ENCODE data around the gene SLC25A24.
"Not testable (repeated sequence)": the region's sequence is repeated elsewhere in the genome, so short reads cannot be mapped to it uniquely, and the experiment has no call there.

Gene SLC25A24

DNA sequence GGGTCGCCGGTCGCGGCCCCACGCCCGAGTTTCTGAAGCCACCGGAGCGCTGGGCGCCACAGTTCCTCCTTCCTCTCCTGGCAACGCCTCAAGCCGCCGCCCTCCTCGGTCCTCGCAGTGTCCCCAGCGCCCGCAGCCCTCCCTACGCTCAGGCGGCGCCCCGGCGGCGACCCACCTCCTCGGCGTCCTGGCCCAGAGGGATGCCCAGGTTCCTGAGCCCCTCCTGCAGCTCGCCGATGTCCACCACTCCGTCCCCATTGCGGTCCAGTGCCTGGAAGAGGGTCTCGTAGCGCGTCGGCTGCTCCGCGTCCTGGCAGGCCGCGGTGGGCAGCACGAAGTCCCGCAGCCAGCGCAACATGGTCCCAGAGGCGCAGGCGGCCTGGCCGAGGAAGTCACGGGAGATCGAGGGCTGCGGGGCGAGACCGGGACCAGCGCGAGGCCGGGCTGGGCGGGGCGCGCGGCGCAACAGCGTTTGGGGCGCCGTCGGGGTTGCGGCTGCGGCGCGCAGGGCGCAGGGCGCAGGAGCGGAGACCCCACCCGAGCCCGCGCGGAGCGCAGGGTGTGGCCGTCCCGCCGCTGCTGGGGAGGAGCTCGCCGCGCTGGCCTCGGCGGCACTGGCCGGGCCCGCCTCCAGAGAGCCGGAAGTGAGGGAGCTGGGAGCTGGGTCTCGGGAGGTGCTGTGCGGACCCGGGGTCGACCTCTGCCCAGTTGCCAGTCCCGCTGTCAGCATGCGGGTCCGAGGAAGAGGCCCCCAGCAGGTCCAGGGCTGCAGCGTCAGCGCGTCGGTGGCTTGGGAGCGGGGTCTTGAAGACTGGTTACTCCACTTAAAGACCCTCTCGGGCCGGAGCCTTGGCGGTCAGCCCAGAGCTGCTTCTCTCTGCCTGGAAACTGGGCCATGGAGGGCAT, at the start of gene SLC25A24:
Gene SLC25A24, minus strand, starts transcription at position 563 of the 906 bp plus-strand sequence. Its CDS starts 205 bp downstream, at position 358.
- peak; percentile 88 for DNase-seq

DNA sequence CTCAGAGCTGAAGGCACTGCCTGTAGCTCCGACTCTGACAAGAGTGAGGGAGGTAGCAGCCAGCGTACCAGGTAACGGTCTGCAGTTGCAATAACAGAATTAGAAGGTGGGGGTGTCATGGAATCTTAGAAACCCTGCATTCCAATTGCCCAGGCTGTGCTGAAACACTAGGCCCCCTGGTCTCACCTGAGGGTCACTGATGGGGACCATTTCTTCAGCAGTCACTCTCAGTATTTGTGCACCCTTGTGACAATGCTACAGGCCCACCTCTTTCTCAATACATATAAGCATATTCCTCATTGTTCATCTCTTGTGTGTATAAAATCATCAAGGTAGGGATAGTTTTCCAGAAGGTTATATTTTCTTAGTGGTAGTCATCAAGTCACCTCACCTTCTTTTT, 43.8 kb upstream of the SLC25A24 start, which contains the start of gene NBPF4:
Gene NBPF4, minus strand, starts transcription at position 101 of the 400 bp plus-strand sequence. CDS start 315 bp downstream, outside the sequence.
- not testable (repeated sequence) for DNase-seq

DNA sequence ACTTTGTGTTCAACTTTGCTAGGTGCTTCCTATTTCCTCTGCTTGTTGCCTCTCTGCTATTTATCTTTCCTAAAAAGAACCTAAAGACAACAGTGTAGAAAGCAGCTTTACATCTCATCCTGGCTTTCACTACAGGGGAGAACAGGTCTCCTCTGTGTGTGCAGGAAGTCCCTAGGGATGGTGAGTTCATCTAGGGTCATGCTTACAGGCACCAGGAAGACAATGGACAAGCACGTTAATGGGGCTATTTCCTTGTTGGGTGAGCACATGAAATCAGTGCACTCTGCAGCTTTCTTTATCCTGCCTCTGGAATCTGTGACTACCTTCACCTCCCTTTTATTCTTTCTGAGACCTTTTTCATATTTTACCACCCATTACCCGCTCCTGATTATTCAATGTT, 39.3 kb upstream of the SLC25A24 start:
- not testable (repeated sequence) for DNase-seq

DNA sequence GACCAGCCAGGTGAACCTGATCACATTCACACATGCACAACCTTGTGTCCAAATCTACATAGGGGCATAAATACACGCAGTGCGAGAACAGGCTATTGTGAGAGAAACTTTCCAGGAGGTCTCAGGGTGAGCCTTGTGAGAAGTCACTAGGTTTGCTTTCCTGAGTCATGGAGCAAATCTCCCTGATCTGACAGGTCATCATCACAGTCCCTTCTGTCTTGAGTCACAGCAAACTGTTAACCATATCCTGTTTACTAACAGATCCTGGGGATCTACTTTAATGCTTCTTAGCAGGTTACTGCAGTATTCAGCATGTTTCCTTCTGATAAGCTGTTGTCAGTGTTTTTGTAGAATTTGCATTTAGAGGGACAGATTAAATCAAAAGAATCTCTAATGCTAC, 35.2 kb upstream of the SLC25A24 start:
- not testable (repeated sequence) for DNase-seq

DNA sequence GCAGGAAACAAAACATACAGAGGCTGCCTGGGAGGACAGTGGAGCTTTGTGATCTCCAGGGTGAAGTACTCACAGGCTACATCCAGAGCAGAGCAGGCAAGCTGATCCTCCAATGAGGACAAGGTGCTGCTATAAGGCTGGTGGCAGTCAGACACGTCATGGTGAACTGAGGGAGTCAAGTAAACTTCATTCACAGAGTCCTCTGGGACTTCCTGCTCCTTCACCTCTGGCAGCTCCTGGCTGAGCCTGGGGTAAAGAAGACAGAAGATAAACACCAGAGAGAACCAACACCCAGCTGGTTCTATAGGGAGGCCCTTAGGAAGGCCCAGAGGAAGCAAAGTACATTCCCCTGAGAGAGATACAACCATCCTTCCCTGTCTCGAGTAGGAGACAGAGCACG, 32.0 kb upstream of the SLC25A24 start:
- not testable (repeated sequence) for DNase-seq

DNA sequence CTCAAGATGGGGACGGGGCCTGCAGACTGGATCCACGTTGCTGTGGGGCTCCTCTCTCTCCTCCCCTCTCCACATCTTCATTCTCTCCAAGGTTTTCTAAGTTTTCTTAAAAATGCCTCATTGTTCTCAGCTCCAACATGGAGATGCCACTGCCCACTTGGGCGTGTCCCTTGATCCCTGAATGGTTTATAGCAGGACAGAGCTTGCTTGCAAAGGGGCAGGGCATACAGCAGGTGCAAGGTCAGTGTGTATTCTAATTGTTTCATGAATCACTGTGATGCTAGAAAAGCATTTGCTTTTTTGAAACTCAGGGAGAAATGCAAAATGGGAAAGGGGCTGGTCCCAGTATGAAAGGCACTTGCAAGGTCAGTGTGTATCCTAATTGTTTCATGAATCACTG, 29.8 kb upstream of the SLC25A24 start:
- DNase-seq, result not testable (repeated sequence)

DNA sequence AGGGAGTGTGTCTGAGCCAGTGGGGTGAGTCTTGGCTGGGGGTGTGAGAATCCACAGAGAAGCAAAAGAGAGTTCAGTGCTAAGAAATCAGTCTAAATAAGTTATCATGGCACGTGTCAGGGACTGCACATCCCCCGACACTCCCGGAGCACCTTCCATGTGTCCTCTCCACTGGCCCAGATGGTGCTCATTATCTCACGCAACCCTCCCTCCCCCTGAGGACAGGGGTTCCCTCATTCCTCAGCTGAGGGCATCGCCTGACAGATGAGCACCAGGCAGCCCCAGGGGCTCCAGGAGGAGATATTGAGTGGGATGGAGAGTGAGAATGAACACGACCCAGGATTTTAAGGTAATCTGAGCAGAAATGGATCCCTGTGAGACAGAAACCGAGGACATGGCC, 27.6 kb upstream of the SLC25A24 start:
- not testable (repeated sequence) for DNase-seq

GRCh38 chr1:108226855-108227254, 26.7 kb upstream of the SLC25A24 start:
- not testable (repeated sequence) for DNase-seq

GRCh38 chr1:108223226-108223625, 23.1 kb upstream of the SLC25A24 start:
- DNase-seq, result not testable (repeated sequence)

DNA sequence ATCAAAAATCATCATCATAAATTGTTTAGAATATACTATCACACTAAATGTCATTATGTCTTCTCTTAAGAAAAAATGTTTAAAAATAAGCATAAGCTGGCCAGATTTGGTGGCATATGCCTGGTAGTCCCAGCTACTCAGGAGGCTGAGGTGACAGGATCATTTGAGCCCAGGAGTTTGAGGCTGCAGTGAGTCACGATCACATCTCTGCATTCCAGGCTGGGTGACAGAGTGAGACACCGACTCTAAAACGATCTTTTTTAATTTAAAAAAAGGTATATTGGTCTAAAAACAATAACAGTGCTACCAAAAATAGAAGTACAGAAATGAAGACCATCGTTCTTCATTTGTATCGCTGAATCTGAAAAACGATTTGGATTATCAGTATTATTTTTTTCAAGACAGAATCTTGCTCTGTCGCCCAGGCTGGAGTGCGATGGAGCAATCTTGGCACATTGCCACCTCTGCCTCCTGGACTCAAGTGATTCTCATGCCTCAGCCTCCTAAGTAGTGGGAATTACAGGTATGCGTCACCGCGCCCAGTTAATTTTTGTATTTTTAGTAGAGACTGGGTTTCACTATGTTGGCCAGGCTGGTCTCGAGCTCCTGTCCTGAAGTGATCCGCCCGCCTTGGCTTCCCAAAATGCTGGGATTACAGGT, 17.5 kb upstream of the SLC25A24 start:
- DNase-seq, result not testable (repeated sequence)

- not testable (repeated sequence) for DNase-seq
These were observed 16.9 kb upstream of the SLC25A24 start for GRCh38 chr1:108217007-108217406.

DNA sequence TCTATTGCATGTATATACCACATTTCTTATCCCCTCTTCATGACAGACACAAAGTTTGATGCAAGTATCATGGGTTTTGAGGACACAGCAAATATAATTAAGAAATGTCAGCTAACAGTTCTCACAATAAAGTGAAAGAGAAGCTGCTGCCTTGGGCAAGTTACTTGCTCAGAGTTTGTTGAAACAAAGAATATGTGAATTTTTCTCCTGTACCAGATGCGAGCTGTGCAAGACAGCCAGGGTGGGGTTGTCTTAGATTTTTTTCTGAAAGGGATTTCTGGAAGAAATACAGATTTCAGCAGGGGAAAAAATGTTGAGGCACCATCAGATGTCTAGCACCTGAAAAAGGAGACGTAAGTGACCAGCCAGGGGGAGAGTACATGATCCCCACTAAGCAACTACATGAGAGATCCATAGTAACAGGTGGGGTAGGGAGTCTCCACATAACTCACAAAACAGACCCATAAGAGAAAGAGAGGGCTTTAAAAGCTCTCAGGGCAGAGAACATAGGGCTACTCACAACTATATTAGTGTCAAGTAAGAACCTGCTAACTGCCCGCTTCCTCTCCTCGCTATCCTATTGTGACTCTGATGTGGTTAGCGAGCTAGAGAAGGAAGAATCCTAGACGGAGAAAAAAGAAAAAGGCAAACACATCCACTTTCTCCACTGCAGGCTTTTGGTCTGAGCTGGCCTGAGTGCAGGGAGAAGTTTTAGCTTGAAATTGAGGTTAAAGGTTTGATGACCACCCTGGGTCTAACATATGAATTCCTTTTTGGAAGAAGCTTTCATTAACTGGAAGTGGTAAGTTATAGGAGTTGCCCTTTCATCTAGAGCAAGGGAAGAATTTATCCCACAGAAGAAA, 16.1 kb upstream of the SLC25A24 start:
- not testable (repeated sequence) for DNase-seq

- peak; percentile 35 for DNase-seq
These were observed 14.7 kb upstream of the SLC25A24 start for GRCh38 chr1:108214641-108215465.

DNA sequence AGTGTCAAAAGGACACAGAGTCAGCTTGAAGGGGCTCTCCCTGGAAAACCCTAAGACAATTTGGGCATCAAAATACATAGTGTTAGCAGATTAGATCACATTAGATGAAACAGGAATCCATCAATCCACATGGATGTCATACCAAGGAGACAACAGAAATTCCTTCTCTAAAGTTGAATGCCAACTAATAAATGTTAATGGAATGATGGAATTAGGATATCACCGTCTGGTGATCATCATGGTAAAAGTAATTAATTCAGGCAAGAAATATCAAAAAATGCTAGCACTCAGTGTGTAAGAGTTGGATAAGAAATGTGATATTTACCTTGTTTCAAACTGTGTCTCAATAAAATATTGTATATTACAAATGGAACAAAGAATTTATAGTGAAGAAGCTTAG, 10.9 kb upstream of the SLC25A24 start:
- DNase-seq, result no peak

- DNase-seq, result no peak
These were observed 9.4 kb upstream of the SLC25A24 start for GRCh38 chr1:108209456-108210108.

GRCh38 chr1:108208724-108209446, 8.7 kb upstream of the SLC25A24 start:
- DNase-seq, result no peak

GRCh38 chr1:108203582-108203981, 3.4 kb upstream of the SLC25A24 start:
- DNase-seq, result not testable (repeated sequence)

DNA sequence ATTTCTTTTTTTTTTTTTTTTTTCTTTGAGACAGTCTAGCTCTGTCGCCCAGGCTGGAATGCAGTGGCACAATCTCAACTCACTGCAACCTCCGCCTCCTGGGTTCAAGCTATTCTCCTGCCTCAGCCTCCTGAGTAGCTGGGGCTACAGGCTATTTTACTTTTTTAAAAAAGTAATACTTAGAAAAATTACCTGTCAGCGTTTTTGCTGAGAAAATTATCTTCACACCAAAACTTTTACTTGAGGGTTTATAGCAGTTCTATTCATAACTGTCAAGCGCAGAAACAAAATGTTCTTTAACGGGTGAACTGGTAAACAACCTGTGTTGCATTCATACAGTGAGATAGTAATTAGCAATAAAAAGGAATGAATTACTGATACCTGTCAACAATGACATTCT, 1.5 kb upstream of the SLC25A24 start:
- DNase-seq, result no peak

DNA sequence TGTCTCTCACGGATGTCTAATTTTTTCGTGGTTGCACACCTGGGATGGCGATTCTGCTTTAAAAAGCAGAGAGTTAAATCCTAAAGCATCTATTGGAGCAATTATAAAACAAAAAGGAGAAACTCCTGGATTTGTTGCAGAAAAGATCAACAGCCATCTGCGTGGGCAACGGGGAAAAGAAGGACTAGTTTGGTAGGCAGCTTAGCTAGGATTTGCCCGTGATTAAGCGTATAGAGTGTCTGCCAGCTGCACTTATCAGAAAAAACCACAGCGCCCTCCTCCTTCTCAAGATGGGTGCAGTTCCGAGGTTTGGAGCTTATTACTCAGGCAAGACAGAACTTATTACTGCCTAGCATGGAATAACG, 526 bp upstream of the SLC25A24 start:
- DNase-seq, result peak; percentile 53

DNA sequence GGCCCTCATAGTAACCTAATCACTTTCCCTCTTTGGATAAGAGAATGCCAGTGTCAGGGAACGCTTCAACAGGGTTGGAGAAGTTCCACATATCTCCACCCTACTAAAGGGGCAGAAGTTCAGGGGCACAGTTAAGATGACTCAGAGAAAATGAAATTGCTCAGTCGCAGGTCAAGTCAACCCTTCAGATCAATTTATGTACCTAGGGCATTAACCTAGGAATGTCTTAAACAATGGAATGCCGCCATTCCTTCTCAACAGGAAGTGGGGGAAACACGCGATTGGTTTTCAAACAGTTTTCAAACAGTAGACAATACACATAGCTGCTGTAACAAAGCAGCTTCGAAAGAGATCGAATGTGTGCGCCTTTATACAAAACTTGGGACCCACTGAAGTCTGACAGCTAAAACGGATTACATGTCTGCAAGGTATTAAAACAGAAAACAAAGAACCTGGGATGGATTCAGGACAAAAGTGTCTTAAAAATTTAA, 897 bp downstream of the SLC25A24 start:
- peak; percentile 30 for DNase-seq

- DNase-seq, result no peak
These were observed 6.1 kb downstream of the SLC25A24 start for GRCh38 chr1:108194051-108194450.
